A549 (cell line): ENCODE data around the gene ABCG4.

Experiments
- BHLHE40 ChIP-seq: IDR thresholded peaks from 2 replicates; pipeline ENCODE4 v1.6.1; 2012; ENCODE audit warnings: low read depth, low read length, inconsistent platforms
- CBX2 ChIP-seq: fragments of 200-600 bp; sonication (generic); IDR thresholded peaks from 2 replicates; pipeline ENCODE4 v1.6.1; 2016; ENCODE audit warnings: low read depth, mild to moderate bottlenecking, borderline replicate concordance
- CHD2 ChIP-seq: fragments of 150-350 bp; IDR thresholded peaks from 2 replicates; pipeline ENCODE4 v1.6.1; 2014; ENCODE audit warnings: low read length; ENCODE audit not compliant: partially characterized antibody
- CTCF ChIP-seq: fragments of >200 bp; sonication (Bioruptor Twin); formaldehyde crosslinking; IDR thresholded peaks from 3 replicates; pipeline ENCODE4 v1.5.1; 2016
- EP300 ChIP-seq, 2 experiments: fragments of >200 bp; sonication (Bioruptor Twin); formaldehyde crosslinking; IDR thresholded peaks; 2 replicates in 1 of 2; 3 replicates in 1 of 2; pipeline ENCODE4 v1.6.1; 2016 to 2017
- HMGXB4 ChIP-seq: fragments of 250-450 bp; sonication (Bioruptor Pico); IDR thresholded peaks from 2 replicates; pipeline ENCODE4 v1.5.0; 2021; ENCODE audit warnings: mild to moderate bottlenecking, moderate library complexity, borderline replicate concordance
- KDM1A ChIP-seq: fragments of 200-600 bp; sonication (generic); IDR thresholded peaks from 2 replicates; pipeline ENCODE4 v1.6.1; 2016; ENCODE audit warnings: low read depth, mild to moderate bottlenecking
- MAFK ChIP-seq: fragments of 450-650 bp; IDR thresholded peaks from 2 replicates; pipeline ENCODE4 v1.6.1; 2014; ENCODE audit not compliant: partially characterized antibody
- MAX ChIP-seq: IDR thresholded peaks from 2 replicates; pipeline ENCODE4 v1.6.1; 2012
- MAZ ChIP-seq: fragments of 150-350 bp; IDR thresholded peaks from 2 replicates; pipeline ENCODE4 v1.6.1; 2014; ENCODE audit warnings: antibody characterized with exemption, low read depth, low read length, borderline replicate concordance
- POLR2A ChIP-seq: IDR thresholded peaks from 2 replicates; pipeline ENCODE4 v1.6.1; 2012; ENCODE audit warnings: mild to moderate bottlenecking, low read length
- USF2 ChIP-seq: fragments of 450-650 bp; IDR thresholded peaks from 2 replicates; pipeline ENCODE4 v1.6.1; 2014; ENCODE audit warnings: antibody characterized with exemption

GRCh38 chr11:119196833-119197483 lies 48.1 kb downstream of the ABCG4 start:
- TF ChIP-seq CTCF (peak; percentile 76), POLR2A (no peak), BHLHE40 (no peak), KDM1A (no peak), EP300 (IDR thresholded peaks at IDR 0.05) (no peak), MAFK (no peak), HMGXB4 (CRISPR knock-in tag) (no peak), MAZ (no peak), CBX2 (no peak), USF2 (no peak), MAX (no peak), CHD2 (no peak)
